Muscle layer of colon (tissue), 2 donors: ENCODE results near the gene C1orf174.
"Not testable (repeated sequence)": the region's sequence is repeated elsewhere in the genome, so short reads cannot be mapped to it uniquely, and the experiment has no call there.

Source experiments
- H3K27ac ChIP-seq: one replicate; pipeline ENCODE4 v1.7.0; 2013; ENCODE audit warnings: low read depth, mild to moderate bottlenecking, low read length, moderate library complexity
- H3K27me3 ChIP-seq, 2 donors: one replicate each; pipeline ENCODE4 v1.7.0; 2013; ENCODE audit warnings: low read length in 2 of 2, mild to moderate bottlenecking in 2 of 2; ENCODE audit not compliant: insufficient read depth in 2 of 2, control insufficient read depth in 1 of 2
- H3K36me3 ChIP-seq: one replicate; pipeline ENCODE4 v1.7.0; 2013; ENCODE audit warnings: mild to moderate bottlenecking, low read length; ENCODE audit not compliant: insufficient read depth
- H3K4me1 ChIP-seq: one replicate; pipeline ENCODE4 v1.7.0; 2013; ENCODE audit warnings: mild to moderate bottlenecking, low read length; ENCODE audit not compliant: insufficient read depth
- H3K4me3 ChIP-seq, 2 donors: one replicate each; pipeline ENCODE4 v1.7.0; 2013; ENCODE audit warnings: low read length in 2 of 2, low read depth in 1 of 2, mild to moderate bottlenecking in 1 of 2, moderate library complexity in 1 of 2
- H3K9ac ChIP-seq: one replicate; pipeline ENCODE4 v1.7.0; 2013; ENCODE audit warnings: low read length
- H3K9me3 ChIP-seq: one replicate; pipeline ENCODE4 v1.7.0; 2013; ENCODE audit warnings: mild to moderate bottlenecking, low read length
- donor health status: abdominal sarcoma.
- donor health status: Adenocarcinoma of cecum.

Gene C1orf174

DNA sequence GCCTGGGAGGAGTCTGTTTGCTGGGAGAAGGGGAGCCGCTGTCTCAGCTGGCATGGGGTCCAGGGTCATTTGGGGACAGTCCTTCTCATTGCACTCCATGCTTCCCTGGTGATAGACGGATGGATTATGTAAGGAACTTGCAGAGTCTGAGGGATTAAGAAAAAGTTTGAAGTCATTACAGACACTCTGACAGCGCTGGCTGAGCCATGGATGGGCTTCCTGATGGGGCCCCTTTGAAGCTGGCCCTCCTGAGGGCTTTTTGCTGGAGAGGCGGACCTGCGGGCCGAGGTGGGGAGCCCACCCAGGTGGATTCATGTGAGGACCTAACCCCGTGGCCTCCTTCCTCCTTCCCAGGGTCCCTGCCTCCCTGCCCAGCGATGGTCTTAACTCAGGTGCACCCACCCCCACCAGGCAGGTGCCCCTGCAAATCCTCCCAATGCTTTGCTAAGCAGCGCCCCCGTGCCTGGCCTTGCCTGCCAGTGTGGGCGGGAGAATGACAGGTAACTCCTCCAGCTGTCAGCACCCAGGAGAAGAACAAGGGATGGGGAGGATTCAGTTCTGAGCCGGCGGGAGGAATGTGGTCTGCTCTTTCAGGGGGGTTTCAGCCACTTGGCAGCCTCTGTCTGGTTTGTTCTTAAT is 24.2 kb upstream of the C1orf174 start:
- Histone ChIP-seq H3K27ac (no peak overlapping the region), H3K9ac (no peak overlapping the region), H3K27me3 (no peaks in the 10 kb centered on the region), H3K4me3 (no peak overlapping the region), H3K36me3 (no peaks in the 10 kb centered on the region), H3K9me3 (no peaks in the 10 kb centered on the region), H3K4me1 (no peaks in the 10 kb centered on the region)

DNA sequence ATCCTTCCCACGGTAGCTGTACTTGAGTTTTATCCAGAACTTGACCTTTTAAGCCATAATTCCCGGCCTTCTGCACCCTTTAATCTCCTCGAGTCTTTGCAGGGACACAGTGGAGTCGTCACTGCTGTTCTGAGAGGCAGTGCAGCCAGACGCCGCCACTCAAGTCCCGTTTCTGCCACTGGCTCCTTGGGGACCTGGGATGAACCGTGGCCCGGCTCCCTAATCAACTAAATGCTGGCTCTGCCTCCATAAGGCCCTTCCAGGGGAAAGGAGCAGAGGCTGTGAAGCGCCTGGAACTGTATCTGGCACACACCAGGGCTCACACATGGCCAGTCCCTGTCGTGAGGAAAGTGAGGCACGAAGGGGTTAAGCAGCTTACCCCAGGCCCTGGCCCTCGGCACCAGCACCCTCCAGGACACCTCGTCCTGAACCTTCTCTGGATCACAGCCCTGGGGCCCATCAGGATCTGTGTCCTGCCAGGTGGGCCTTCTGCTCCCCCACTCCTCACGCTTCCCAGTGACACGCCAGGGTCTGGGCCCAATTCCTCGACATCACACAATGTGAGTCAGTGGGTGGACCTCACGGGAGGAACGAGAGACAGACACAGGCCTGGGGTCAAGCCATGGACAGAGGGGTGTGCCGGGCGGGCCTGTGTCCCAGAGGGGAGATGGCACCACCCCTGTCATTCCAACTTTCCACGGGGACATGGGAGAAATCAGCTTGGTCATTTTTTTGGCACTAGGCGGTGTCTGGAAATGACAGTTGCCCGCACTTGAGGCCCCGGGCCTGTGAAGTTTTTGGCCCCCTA is 23.5 kb upstream of the C1orf174 start:
- Histone ChIP-seq H3K9ac (no peak overlapping the region), H3K27ac (no peak overlapping the region), H3K27me3 (no peaks in the 10 kb centered on the region), H3K4me3 (no peak overlapping the region), H3K36me3 (no peaks in the 10 kb centered on the region), H3K9me3 (no peaks in the 10 kb centered on the region), H3K4me1 (no peaks in the 10 kb centered on the region)

DNA sequence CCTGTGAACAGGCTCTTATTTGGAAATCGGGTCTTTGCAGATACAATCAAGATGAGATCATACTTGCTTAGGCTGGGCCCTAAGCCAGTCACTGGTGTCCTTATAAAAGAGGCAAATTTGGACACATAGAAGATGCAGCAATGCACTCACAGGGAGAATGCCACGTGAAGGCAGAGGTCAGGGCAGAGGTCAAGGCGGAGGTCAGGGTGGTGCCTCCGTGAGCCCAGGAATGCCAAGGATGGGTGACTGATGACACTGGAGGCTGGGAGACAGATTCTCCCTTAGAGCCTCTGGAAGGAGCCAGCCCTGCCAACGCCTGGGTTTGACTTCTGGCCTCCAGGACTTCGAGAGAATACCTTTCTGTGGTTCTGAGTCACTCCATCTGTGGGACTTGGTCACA is 22.8 kb upstream of the C1orf174 start:
- H3K9ac ChIP-seq = no peak overlapping the region
- H3K4me3 ChIP-seq = no peak overlapping the region
- no peaks in the 10 kb centered on the region for H3K4me1 ChIP-seq
- H3K36me3 ChIP-seq = no peaks in the 10 kb centered on the region
- H3K27me3 ChIP-seq = no peaks in the 10 kb centered on the region
- H3K27ac ChIP-seq = no peak overlapping the region
- no peaks in the 10 kb centered on the region for H3K9me3 ChIP-seq

DNA sequence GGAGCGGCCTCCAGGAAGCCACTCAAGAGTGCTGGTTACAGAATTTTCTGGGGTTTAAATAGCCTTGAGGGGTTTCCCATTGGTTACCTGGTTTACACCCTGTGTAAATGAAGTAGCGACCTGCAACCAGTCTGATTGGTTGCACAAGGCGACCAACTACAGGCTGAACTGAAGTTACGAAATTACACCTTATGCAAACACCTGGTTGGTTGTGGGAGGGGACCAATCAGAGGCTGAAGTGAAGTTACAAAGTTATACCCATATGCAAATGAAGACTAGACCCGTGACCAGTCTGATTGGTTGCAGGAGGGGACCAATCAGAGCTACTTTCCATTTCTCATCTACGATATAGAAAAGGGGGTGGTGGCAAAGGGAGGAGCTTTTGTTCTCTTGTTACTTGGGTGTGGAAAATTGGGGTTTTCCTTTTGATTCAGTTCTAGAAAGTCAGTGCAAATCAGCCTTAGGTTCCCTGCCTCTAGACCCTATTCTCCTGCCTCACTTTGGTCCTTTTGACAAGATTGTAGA is 22.2 kb upstream of the C1orf174 start:
- Histone ChIP-seq H3K36me3 (no peaks in the 10 kb centered on the region), H3K4me3 (no peak overlapping the region), H3K9ac (no peak overlapping the region), H3K27me3 (no peaks in the 10 kb centered on the region), H3K27ac (no peak overlapping the region), H3K9me3 (no peaks in the 10 kb centered on the region), H3K4me1 (no peaks in the 10 kb centered on the region)

DNA sequence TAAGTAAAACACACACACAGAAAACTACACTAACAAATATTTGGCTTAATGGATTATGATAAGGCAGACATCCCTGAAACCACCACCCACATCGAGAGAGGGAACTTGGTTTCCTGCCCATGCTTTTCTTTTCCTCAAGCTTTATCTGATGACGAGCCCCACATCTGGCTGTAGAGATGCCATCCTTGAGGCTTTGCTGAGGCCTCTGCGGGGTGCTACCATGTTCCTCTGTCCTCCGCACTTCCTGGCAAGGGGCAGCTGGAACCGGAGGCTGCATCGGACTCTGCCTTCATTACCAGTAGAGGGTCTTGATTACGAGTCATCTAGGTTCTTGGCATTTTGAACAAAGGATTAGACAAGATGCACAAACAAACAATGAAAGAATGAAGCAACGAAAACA is 21.7 kb upstream of the C1orf174 start:
- no peaks in the 10 kb centered on the region for H3K9me3 ChIP-seq
- no peak overlapping the region for H3K27ac ChIP-seq
- H3K4me3 ChIP-seq = no peak overlapping the region
- no peaks in the 10 kb centered on the region for H3K4me1 ChIP-seq
- H3K9ac ChIP-seq = no peak overlapping the region
- H3K36me3 ChIP-seq = no peaks in the 10 kb centered on the region
- no peaks in the 10 kb centered on the region for H3K27me3 ChIP-seq

DNA sequence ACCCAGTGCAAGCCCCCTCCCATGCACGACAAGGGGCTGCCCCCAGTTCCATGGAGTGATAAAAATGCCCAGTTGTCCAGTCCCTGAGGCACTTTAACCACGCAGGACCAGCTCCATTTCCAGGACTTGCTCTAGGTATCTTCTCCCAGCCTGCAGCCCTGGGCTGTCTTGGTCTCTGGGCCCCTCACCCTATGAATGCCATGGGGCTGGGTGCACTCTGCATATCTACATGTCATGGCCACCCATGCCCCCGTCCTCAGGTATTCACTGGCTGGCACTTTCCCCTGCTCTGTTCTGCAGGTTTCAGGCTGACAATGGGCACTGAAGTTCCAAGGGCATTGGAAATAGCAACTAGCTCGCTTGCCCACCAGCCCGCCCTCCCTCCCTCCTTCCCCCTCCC is 19.6 kb upstream of the C1orf174 start:
- Histone ChIP-seq H3K4me1 (no peaks in the 10 kb centered on the region), H3K27me3 (peaks cover 0 to 7% of the 10 kb centered on the region in 2 donors), H3K36me3 (no peaks in the 10 kb centered on the region), H3K9me3 (no peaks in the 10 kb centered on the region), H3K9ac (no peak overlapping the region), H3K27ac (no peak overlapping the region), H3K4me3 (no peak overlapping the region)

DNA sequence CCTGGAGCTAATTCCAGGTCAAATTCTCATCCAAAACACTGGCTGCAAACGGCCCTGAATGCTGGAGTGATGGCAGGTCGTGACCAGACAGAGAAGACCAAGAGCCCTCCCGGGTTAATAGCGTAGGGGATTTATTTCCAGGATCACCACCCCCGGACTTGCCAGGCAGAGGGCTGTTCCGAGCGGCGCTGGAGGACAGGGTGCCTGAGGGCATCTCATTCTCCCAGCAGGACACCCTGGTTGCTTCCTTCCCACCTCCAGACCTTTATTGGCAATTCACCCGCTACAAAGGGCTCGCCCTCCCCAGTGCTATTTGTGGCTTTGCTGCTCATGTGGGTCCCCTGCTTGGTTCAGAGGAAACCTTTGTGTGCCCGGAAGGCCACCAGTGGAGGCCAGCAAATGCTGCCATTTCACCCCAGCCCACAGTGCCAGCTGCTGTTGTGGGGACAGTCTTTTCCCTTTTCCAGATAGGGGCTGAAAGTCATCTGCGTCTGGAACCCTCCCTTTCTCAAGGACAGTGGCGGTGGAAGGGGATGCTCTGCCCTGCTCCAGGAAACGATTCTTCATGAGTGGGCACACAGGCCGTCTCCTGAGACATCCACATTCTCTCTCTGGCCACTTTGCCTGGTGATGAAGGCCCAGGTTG is 19.0 kb upstream of the C1orf174 start:
- Histone ChIP-seq H3K27ac (no peak overlapping the region), H3K36me3 (no peaks in the 10 kb centered on the region), H3K4me3 (no peak overlapping the region), H3K9ac (no peak overlapping the region), H3K4me1 (no peaks in the 10 kb centered on the region), H3K9me3 (no peaks in the 10 kb centered on the region), H3K27me3 (peaks cover 0 to 7% of the 10 kb centered on the region in 2 donors)

DNA sequence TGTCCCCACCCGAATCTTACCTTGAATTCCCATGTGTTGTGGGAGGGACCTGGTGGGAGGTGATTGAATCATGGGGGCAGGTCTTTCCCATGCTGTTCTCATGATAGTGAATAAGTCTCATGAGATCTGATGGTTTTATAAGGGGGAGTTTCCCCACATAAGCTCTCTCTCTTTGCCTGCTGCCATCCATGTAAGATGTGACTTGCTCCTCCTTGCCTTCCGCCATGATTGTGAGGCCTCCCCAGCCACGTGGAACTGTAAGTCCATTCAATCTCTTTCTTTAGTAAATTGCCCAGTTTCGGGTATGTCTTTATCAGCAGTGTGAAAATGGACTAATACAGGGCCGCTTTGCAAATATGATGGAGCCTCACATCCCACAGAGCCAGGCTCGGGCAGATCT is 18.3 kb upstream of the C1orf174 start:
- H3K4me3 ChIP-seq, H3K9ac ChIP-seq, H3K27ac ChIP-seq, H3K36me3 ChIP-seq, H3K4me1 ChIP-seq, H3K27me3 ChIP-seq, H3K9me3 ChIP-seq: not testable (repeated sequence)

DNA sequence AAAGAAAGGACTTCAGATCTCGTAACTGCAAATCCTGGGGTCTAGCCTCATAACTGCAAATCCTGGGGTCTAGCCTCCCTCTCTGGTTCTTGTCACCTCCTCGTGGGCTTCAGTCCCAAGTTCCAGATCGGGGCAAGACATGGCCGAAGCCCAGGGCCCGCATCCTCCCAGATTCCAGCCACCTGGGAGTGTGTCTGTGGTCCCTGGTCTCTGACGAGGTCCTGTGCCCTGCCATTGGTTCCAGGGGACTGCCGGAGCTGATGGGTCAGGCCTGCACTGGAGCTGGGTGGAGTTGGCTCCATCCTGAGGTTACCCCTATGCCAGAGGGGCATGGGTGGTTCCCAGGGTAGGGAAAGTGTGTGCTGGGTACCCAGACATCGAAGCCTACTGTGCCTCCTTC is 17.7 kb upstream of the C1orf174 start:
- H3K27ac ChIP-seq = no peak overlapping the region
- no peaks in the 10 kb centered on the region for H3K4me1 ChIP-seq
- H3K27me3 ChIP-seq = peaks cover 0 to 7% of the 10 kb centered on the region in 2 donors
- H3K9me3 ChIP-seq = no peaks in the 10 kb centered on the region
- no peaks in the 10 kb centered on the region for H3K36me3 ChIP-seq
- no peak overlapping the region for H3K9ac ChIP-seq
- no peak overlapping the region for H3K4me3 ChIP-seq

DNA sequence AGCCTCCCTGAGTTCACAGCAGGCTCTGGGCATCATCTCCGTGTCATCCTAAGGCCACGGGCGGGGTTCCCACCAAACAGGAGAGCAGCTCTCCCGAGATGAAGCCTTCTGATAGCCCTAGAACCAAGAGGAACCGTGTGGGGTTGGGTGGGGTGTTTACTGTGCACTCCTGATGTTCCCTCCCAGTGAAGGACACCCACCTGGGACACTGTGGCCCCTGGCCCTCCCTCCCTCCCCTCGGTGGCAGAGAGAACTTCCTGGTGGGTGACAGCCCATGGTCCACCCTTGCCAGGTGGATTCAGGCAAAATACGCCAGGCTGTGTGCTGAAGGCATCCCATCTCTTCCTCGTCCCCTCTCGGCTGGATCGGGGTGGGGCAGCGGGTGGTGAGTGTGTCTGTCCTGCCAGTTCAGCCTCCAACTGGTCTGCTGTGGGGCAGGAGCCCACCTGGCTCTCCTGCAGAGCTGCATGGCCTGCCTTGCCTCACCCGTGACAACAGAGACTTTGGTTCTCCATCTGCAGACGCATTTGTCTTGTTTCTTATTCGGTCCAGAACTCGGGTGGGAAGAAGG is 15.6 kb upstream of the C1orf174 start:
- H3K4me1 ChIP-seq = no peaks in the 10 kb centered on the region
- H3K36me3 ChIP-seq = no peaks in the 10 kb centered on the region
- H3K9ac ChIP-seq = no peak overlapping the region
- no peak overlapping the region for H3K4me3 ChIP-seq
- peaks cover 0 to 18% of the 10 kb centered on the region in 2 donors for H3K27me3 ChIP-seq
- H3K27ac ChIP-seq = no peak overlapping the region
- H3K9me3 ChIP-seq = no peaks in the 10 kb centered on the region

DNA sequence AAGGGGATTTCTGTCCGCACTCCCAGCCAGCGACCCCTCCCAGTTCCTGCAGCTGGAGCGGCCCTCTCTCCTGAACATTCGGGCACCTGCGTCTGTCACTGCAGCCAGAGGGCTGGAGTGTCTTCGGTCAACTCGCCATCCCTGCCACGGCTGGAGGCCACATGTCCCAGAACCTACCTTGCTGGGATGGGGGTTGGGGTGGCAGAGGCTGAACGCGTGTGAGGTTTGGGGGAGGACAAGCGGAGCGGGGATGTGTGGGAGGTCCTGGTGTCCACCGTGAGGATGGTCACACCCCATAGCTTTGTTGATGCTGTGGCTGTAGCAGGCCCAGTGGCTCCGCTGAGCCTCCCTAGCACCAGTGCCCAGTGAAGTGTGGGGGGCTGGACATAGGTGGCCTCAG is 14.8 kb upstream of the C1orf174 start:
- no peaks in the 10 kb centered on the region for H3K4me1 ChIP-seq
- H3K27ac ChIP-seq = no peak overlapping the region
- H3K36me3 ChIP-seq = no peaks in the 10 kb centered on the region
- peaks cover 0 to 20% of the 10 kb centered on the region in 2 donors for H3K27me3 ChIP-seq
- H3K9me3 ChIP-seq = no peaks in the 10 kb centered on the region
- no peak overlapping the region for H3K9ac ChIP-seq
- no peak overlapping the region for H3K4me3 ChIP-seq
